Measurements from ENCODE around the gene CEP83. TPM values are rescaled to one million over a fixed set of nuclear protein-coding genes. Genes with fewer than 3 reads are reported as not detected.
"Not testable (repeated sequence)": the region's sequence is repeated elsewhere in the genome, so short reads cannot be mapped to it uniquely, and the experiment has no call there.

The CEP83 gene
- polyA plus RNA-seq, 1 donor = 13.5 TPM

GRCh38 chr12:94380507-94380906 is 79.2 kb downstream of the CEP83 start:
- no peak for DNase-seq (ENCODE audit: low read depth)

GRCh38 chr12:94379479-94380113 is 80.1 kb downstream of the CEP83 start:
- DNase-seq (ENCODE audit: low read depth) = no peak

- no peak for DNase-seq (ENCODE audit: low read depth)
Measured at GRCh38 chr12:94377599-94377998, 82.1 kb downstream of the CEP83 start.

GRCh38 chr12:94374124-94374523 is 85.5 kb downstream of the CEP83 start:
- no peak for DNase-seq (ENCODE audit: low read depth)

GRCh38 chr12:94372461-94372860 is 87.2 kb downstream of the CEP83 start:
- no peak for DNase-seq (ENCODE audit: low read depth)

- DNase-seq (ENCODE audit: low read depth) = no peak
Measured at GRCh38 chr12:94362653-94363052, 97.0 kb downstream of the CEP83 start.

- DNase-seq (ENCODE audit: low read depth) = no peak
Measured at GRCh38 chr12:94359761-94360160, 99.9 kb downstream of the CEP83 start.

- no peak for DNase-seq (ENCODE audit: low read depth)
Measured at GRCh38 chr12:94353130-94353529, 106.5 kb downstream of the CEP83 start.

- DNase-seq (ENCODE audit: low read depth) = no peak
Measured at GRCh38 chr12:94340573-94340972, 119.1 kb downstream of the CEP83 start.

GRCh38 chr12:94338006-94338794 is 121.5 kb downstream of the CEP83 start:
- DNase-seq (ENCODE audit: low read depth) = no peak

- no peak for DNase-seq (ENCODE audit: low read depth)
Measured at GRCh38 chr12:94336211-94336925, 123.3 kb downstream of the CEP83 start.

GRCh38 chr12:94333396-94333795 is 126.3 kb downstream of the CEP83 start:
- DNase-seq (ENCODE audit: low read depth) = no peak

GRCh38 chr12:94329366-94329765 is 130.3 kb downstream of the CEP83 start:
- DNase-seq (ENCODE audit: low read depth) = no peak

- DNase-seq (ENCODE audit: low read depth) = no peak
Measured at GRCh38 chr12:94327809-94328208, 131.9 kb downstream of the CEP83 start.

- DNase-seq (ENCODE audit: low read depth) = no peak
Measured at GRCh38 chr12:94326727-94327126, 132.9 kb downstream of the CEP83 start.

- DNase-seq (ENCODE audit: low read depth) = no peak
Measured at GRCh38 chr12:94326234-94326633, 133.4 kb downstream of the CEP83 start.

GRCh38 chr12:94322346-94322745 is 137.3 kb downstream of the CEP83 start:
- DNase-seq (ENCODE audit: low read depth) = no peak

- no peak for DNase-seq (ENCODE audit: low read depth)
Measured at GRCh38 chr12:94320109-94320508, 139.6 kb downstream of the CEP83 start.

GRCh38 chr12:94318181-94318580 is 141.5 kb downstream of the CEP83 start:
- no peak for DNase-seq (ENCODE audit: low read depth)

- DNase-seq (ENCODE audit: low read depth) = not testable (repeated sequence)
Measured at GRCh38 chr12:94316600-94316999, 143.1 kb downstream of the CEP83 start.

GRCh38 chr12:94312378-94312777 is 147.3 kb downstream of the CEP83 start:
- DNase-seq (ENCODE audit: low read depth) = no peak

GRCh38 chr12:94309373-94309772 is 150.3 kb downstream of the CEP83 start:
- DNase-seq (ENCODE audit: low read depth) = no peak

GRCh38 chr12:94308612-94309011 is 151.1 kb downstream of the CEP83 start:
- DNase-seq (ENCODE audit: low read depth) = no peak

All from forelimb muscle (tissue), 1 donor.